Measurements from ENCODE around the gene S100A10. TPM values are rescaled to one million over a fixed set of nuclear protein-coding genes. Genes with fewer than 3 reads are reported as not detected.

S100A10 gene
- polyA plus RNA-seq, 1 donor from 2014 or later = 24.5 TPM

GRCh38 chr1:152005360-152005912 lies 11.8 kb upstream of the S100A10 start:
- H3K27ac ChIP-seq (ENCODE audit: low read length) = no peak overlapping the region
- no peak overlapping the region for H3K9ac ChIP-seq (ENCODE audit: low read length)
- H3F3A ChIP-seq (ENCODE audit: insufficient read depth, low read length, poor library complexity, severe bottlenecking) = no peaks in the 10 kb centered on the region
- no peaks in the 10 kb centered on the region for H3K9me2 ChIP-seq (ENCODE audit: insufficient read depth, low read length)
- H3K9me3 ChIP-seq (ENCODE audit: low read length) = no peaks in the 10 kb centered on the region
- no peak for TF ChIP-seq RAD21 (conservative IDR thresholded peaks at IDR 0.05)
- peaks cover 11% of the 10 kb centered on the region for H3K27me3 ChIP-seq (ENCODE audit: insufficient read depth, low read depth, low read length)
- no peak overlapping the region for H3K4me2 ChIP-seq (ENCODE audit: low read length)
- no peak overlapping the region for H3K4me3 ChIP-seq (ENCODE audit: low read length)
- no peaks in the 10 kb centered on the region for H3K79me2 ChIP-seq (replicated peaks; ENCODE audit: insufficient read depth, low read length)
- H3K36me3 ChIP-seq (ENCODE audit: insufficient read depth, low read length) = no peaks in the 10 kb centered on the region
- no peak overlapping the region for H2AFZ ChIP-seq (ENCODE audit: low read depth, low read length)
- H4K20me1 ChIP-seq (ENCODE audit: insufficient read depth) = no peaks in the 10 kb centered on the region

- H3K9me3 ChIP-seq (ENCODE audit: low read length) = no peaks in the 10 kb centered on the region
- no peak overlapping the region for H3K4me2 ChIP-seq (ENCODE audit: low read length)
- H3K4me3 ChIP-seq (ENCODE audit: low read length) = no peak overlapping the region
- H4K20me1 ChIP-seq (ENCODE audit: insufficient read depth) = no peaks in the 10 kb centered on the region
- H3F3A ChIP-seq (ENCODE audit: insufficient read depth, low read length, poor library complexity, severe bottlenecking) = no peaks in the 10 kb centered on the region
- TF ChIP-seq RAD21 (conservative IDR thresholded peaks at IDR 0.05) = no peak
- TF ChIP-seq REST (IDR thresholded peaks at IDR 0.05; ENCODE audit: borderline replicate concordance) = no peak
- no peak for TF ChIP-seq MXI1 (conservative IDR thresholded peaks at IDR 0.05; ENCODE audit: poor library complexity, severe bottlenecking)
- no peak for TF ChIP-seq TAF1 (IDR thresholded peaks at IDR 0.05; ENCODE audit: low read depth)
- no peak for TF ChIP-seq SMC3 (conservative IDR thresholded peaks at IDR 0.05; ENCODE audit: poor library complexity)
- no peak for TF ChIP-seq CTCF (IDR thresholded peaks at IDR 0.05; ENCODE audit: poor library complexity, severe bottlenecking)
- TF ChIP-seq EP300 (conservative IDR thresholded peaks at IDR 0.05; ENCODE audit: poor library complexity, severe bottlenecking) = no peak
- TF ChIP-seq EZH2 (IDR thresholded peaks at IDR 0.05; ENCODE audit: borderline replicate concordance, insufficient read depth, low read length, poor library complexity, severe bottlenecking) = no peak
- H3K9me2 ChIP-seq (ENCODE audit: insufficient read depth, low read length) = no peaks in the 10 kb centered on the region
- H2AFZ ChIP-seq (ENCODE audit: low read depth, low read length) = no peak overlapping the region
- H3K27ac ChIP-seq (ENCODE audit: low read length) = no peak overlapping the region
- no peaks in the 10 kb centered on the region for H3K79me2 ChIP-seq (replicated peaks; ENCODE audit: insufficient read depth, low read length)
- peaks cover 20% of the 10 kb centered on the region for H3K27me3 ChIP-seq (ENCODE audit: insufficient read depth, low read depth, low read length)
- H3K9ac ChIP-seq (ENCODE audit: low read length) = no peak overlapping the region
- H3K36me3 ChIP-seq (ENCODE audit: insufficient read depth, low read length) = no peaks in the 10 kb centered on the region
These were observed 10.3 kb upstream of the S100A10 start for GRCh38 chr1:152003846-152004442.
